ENCODE results near the gene MRC2. TPM values are rescaled to one million over a fixed set of nuclear protein-coding genes. Genes with fewer than 3 reads are reported as not detected.

MRC2 gene
- total and polyA plus RNA-seq, 9 of the 15 experiments (the other 6 are each of a cell fraction or from before 2014, with no cell fraction given): 0.28 to 11.5 (median 6.6) TPM

DNA sequence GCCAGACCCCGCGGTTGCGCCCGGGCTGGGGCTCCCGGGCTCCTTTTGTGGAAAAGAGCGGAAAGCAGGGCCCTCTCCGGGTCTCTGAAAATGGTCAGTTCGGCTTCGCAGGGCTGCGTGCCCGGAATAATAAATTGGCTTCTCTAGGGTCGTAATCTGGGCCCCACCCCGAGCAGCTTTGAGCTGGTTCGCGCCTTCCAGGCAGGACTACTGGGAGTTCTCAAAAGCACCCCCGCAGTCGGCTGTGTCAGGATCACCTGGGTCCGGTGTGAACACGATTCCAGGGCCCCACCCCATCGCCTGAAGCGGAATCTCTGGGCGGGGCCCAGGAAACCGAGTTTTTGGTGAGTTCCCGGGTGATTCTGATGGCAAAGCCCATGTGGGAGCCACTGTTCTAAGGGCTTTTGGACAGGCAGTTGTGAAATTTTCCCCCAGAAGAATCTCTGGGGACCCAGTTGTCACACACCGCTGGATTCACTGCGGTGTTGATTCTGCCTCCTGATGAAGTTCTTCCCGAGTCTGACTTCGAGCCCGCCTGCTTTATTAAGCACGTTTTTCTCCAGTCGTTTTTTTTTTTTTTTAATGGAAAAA is 77.0 kb downstream of the MRC2 start (continued):
- TF ChIP-seq, protein P1, sequence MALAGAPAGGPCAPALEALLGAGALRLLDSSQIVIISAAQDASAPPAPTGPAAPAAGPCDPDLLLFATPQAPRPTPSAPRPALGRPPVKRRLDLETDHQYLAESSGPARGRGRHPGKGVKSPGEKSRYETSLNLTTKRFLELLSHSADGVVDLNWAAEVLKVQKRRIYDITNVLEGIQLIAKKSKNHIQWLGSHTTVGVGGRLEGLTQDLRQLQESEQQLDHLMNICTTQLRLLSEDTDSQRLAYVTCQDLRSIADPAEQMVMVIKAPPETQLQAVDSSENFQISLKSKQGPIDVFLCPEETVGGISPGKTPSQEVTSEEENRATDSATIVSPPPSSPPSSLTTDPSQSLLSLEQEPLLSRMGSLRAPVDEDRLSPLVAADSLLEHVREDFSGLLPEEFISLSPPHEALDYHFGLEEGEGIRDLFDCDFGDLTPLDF (CRISPR knock-in tag; IDR thresholded peaks at IDR 0.05): 0 out of 2 replicates have a peak, but pooled peaks have one; percentile 3

GRCh38 chr17:62705156-62705777 is 77.8 kb downstream of the MRC2 start:
- Histone ChIP-seq H2AFZ (ENCODE audit: low read depth, low read length) (no peak overlapping the region), H3K4me1 (replicated peaks in 1 of 2; ENCODE audit: control insufficient read depth in 2 of 2, insufficient read depth in 2 of 2, low read length in 2 of 2) (peaks cover 4 to 21% of the 10 kb centered on the region in 2 experiments; a peak in 4 of 5 replicates), H3K9me3 (replicated peaks; ENCODE audit: control insufficient read depth, insufficient read depth, low read depth, low read length) (peaks cover 6% of the 10 kb centered on the region; the same call in 1 of the 2 replicates), H3K4me2 (ENCODE audit: insufficient read depth, low read length) (no peak overlapping the region), H3K27me3 (ENCODE audit: control insufficient read depth in 2 of 2, insufficient read depth in 2 of 2, low read length in 2 of 2) (peaks cover 8 to 36% of the 10 kb centered on the region in 2 experiments; a peak in 3 of 5 replicates), H3K4me3 (no peak overlapping the region), H3K36me3 (ENCODE audit: control insufficient read depth, insufficient read depth, low read length) (no peaks in the 10 kb centered on the region), H3K27ac (ENCODE audit: extremely low read depth, low read depth, low read length) (no peak overlapping the region), H4K20me1 (replicated peaks; ENCODE audit: control insufficient read depth, insufficient read depth, low read length) (no peaks in the 10 kb centered on the region), H3K79me2 (ENCODE audit: control insufficient read depth, insufficient read depth, low read length) (no peaks in the 10 kb centered on the region), H3K9me1 (ENCODE audit: control insufficient read depth, insufficient read depth, low read length) (no peaks in the 10 kb centered on the region), H3K9ac (ENCODE audit: insufficient read depth in 1 of 2, low read depth in 2 of 2, low read length in 2 of 2) (no peak overlapping the region)
- intact Hi-C loops (cut with micrococcal nuclease): no loop called here
- ChIA-PET CTCF (ENCODE audit: low intra/inter-chr PET ratio) (interaction anchor here (1.1 to 1.4 kb wide), 2 partner anchors 263 to 701 kb away, joined by 3 to 14 read pairs; no protein-coding TSS in a partner anchor), POLR2A (no interaction called here)
- no peak for ATAC-seq
- BruUV-seq (replicated peaks): no TSS peak
- no peak for FAIRE-seq
- no peak for DNase-seq (ENCODE audit: extremely low read depth in 1 of 4, low spot score in 3 of 4)
- TF ChIP-seq, protein P2, sequence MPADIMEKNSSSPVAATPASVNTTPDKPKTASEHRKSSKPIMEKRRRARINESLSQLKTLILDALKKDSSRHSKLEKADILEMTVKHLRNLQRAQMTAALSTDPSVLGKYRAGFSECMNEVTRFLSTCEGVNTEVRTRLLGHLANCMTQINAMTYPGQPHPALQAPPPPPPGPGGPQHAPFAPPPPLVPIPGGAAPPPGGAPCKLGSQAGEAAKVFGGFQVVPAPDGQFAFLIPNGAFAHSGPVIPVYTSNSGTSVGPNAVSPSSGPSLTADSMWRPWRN (IDR thresholded peaks at IDR 0.05; ENCODE audit: low read depth): no peak
- no peak for TF ChIP-seq NR2C1 (IDR thresholded peaks at IDR 0.05)
- no peak for TF ChIP-seq NR2C1 (tag; IDR thresholded peaks at IDR 0.05)
- TF ChIP-seq CXXC5 (CRISPR knock-in tag; IDR thresholded peaks at IDR 0.05): no peak
- no peak for TF ChIP-seq POLR2AphosphoS2 (IDR thresholded peaks at IDR 0.05; ENCODE audit: low read length)
- TF ChIP-seq CTCFL (IDR thresholded peaks at IDR 0.05; ENCODE audit: borderline replicate concordance, insufficient read depth, low read depth, low read length, poor library complexity, severe bottlenecking): no peak
- no peak for TF ChIP-seq ZNF561 (CRISPR knock-in tag; conservative IDR thresholded peaks at IDR 0.05)
- no peak for TF ChIP-seq MAFK (IDR thresholded peaks at IDR 0.05; ENCODE audit: low read length)
- in situ Hi-C loops (cut with MboI): loop anchor here (25.0 kb wide), 1 partner anchor 257 kb away; the partner anchor contains the start of gene TANC2
- 15% methylated on average over 11 of the region's 11 CpGs for WGBS (ENCODE audit: insufficient coverage, low coverage, missing lambda C conversion rate)

Measured in K562 (cell line).